Transverse colon (tissue), 4 donors: ENCODE data around the gene COL13A1.

Source experiments
- POLR2A ChIP-seq: fragments of 450-650 bp; IDR thresholded peaks from one replicate; pipeline ENCODE4 v1.6.1; 2016; ENCODE audit warnings: antibody characterized with exemption, mild to moderate bottlenecking, moderate library complexity
- POLR2AphosphoS5 ChIP-seq, 3 donors: sonication (generic); formaldehyde crosslinking; IDR thresholded peaks; one replicate each; pipeline ENCODE4 v1.6.1; 2016; ENCODE audit warnings: antibody characterized with exemption in 3 of 3
- TF ChIP-seq, protein P1 (sequence below), 5 experiments: fragments of 200-600 bp in 3 of 5; fragments of 450-650 bp in 2 of 5; sonication (generic) in 3 of 5; IDR thresholded peaks; 1 replicate in 2 of 5; 2 replicates in 3 of 5; pipeline ENCODE4 v1.5.1; 2016 to 2017; ENCODE audit warnings: antibody characterized with exemption in 5 of 5, inconsistent platforms in 3 of 5, mild to moderate bottlenecking in 2 of 5, moderate library complexity in 1 of 5

DNA sequence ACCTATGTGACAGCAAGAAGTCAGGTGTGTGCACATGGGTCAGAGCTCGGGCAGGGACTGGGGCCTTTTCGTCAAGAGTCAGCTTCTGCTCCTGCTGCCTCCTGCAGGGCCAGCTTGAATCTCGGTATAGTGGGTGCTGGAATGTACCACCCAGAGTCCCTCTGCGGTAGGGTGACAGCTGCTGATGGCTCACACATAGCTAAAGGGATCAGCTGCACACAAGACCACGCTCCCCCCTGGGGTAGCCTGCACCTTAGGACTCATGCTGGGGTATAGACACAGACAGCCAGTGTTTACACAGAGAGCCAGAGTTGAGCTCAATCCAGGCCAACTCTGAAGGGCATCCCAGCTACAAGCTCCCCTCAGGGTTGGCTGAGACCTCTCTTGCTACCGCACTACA is 14.0 kb upstream of the COL13A1 start:
- TF ChIP-seq, protein P1, sequence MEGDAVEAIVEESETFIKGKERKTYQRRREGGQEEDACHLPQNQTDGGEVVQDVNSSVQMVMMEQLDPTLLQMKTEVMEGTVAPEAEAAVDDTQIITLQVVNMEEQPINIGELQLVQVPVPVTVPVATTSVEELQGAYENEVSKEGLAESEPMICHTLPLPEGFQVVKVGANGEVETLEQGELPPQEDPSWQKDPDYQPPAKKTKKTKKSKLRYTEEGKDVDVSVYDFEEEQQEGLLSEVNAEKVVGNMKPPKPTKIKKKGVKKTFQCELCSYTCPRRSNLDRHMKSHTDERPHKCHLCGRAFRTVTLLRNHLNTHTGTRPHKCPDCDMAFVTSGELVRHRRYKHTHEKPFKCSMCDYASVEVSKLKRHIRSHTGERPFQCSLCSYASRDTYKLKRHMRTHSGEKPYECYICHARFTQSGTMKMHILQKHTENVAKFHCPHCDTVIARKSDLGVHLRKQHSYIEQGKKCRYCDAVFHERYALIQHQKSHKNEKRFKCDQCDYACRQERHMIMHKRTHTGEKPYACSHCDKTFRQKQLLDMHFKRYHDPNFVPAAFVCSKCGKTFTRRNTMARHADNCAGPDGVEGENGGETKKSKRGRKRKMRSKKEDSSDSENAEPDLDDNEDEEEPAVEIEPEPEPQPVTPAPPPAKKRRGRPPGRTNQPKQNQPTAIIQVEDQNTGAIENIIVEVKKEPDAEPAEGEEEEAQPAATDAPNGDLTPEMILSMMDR (IDR thresholded peaks at IDR 0.05) = no peak
- TF ChIP-seq POLR2A = no peak
- no peak for TF ChIP-seq POLR2AphosphoS5 (IDR thresholded peaks at IDR 0.05)
